ENCODE data around the gene HYAL2.
"Not testable (repeated sequence)": the region's sequence is repeated elsewhere in the genome, so short reads cannot be mapped to it uniquely, and the experiment has no call there.

Gene HYAL2

GRCh38 chr3:50288387-50289007 lies 34.0 kb downstream of the HYAL2 start:
- no peak for DNase-seq

GRCh38 chr3:50287262-50287661 lies 35.3 kb downstream of the HYAL2 start:
- no peak for DNase-seq

- DNase-seq, result no peak
Observed at GRCh38 chr3:50286322-50287227, 36.0 kb downstream of the HYAL2 start.

GRCh38 chr3:50284121-50284520 lies 38.4 kb downstream of the HYAL2 start:
- not testable (repeated sequence) for DNase-seq

GRCh38 chr3:50279255-50280016 lies 43.1 kb downstream of the HYAL2 start:
- DNase-seq, result no peak

GRCh38 chr3:50278880-50279224 lies 43.7 kb downstream of the HYAL2 start, which contains the start of gene LSMEM2:
Gene LSMEM2 (plus strand): TSS chr3:50279087. CDS start chr3:50279114, 27 bp downstream.
- DNase-seq, result no peak

- DNase-seq, result no peak
Observed at GRCh38 chr3:50278123-50278879, 44.2 kb downstream of the HYAL2 start.

- DNase-seq, result no peak
Observed at GRCh38 chr3:50276762-50277101, 45.8 kb downstream of the HYAL2 start.

- no peak for DNase-seq
Observed at GRCh38 chr3:50275996-50276761, 46.4 kb downstream of the HYAL2 start.

- no peak for DNase-seq
Observed at GRCh38 chr3:50275141-50275995, 47.2 kb downstream of the HYAL2 start.

GRCh38 chr3:50274371-50275104 lies 48.0 kb downstream of the HYAL2 start:
- DNase-seq, result no peak

GRCh38 chr3:50273689-50274065 lies 48.9 kb downstream of the HYAL2 start:
- DNase-seq, result no peak

GRCh38 chr3:50272911-50273688 lies 49.4 kb downstream of the HYAL2 start:
- DNase-seq, result peak; percentile 35

- not testable (repeated sequence) for DNase-seq
Observed at GRCh38 chr3:50272538-50272910, 50.0 kb downstream of the HYAL2 start.

GRCh38 chr3:50271314-50271936 lies 51.1 kb downstream of the HYAL2 start:
- no peak for DNase-seq

GRCh38 chr3:50270422-50271224 lies 51.9 kb downstream of the HYAL2 start:
- DNase-seq, result no peak

- DNase-seq, result no peak
Observed at GRCh38 chr3:50269977-50270413, 52.5 kb downstream of the HYAL2 start.

GRCh38 chr3:50269460-50269859 lies 53.1 kb downstream of the HYAL2 start:
- no peak for DNase-seq

Data from NCI-H2171 (cell line).